Activated CD4-positive, CD25-positive, alpha-beta regulatory T cell (primary cell): ENCODE data around the gene COX7C.
A peak's percentile ranks its signal among the peaks of the same experiment; 100 is the strongest.
"Not testable (repeated sequence)": the region's sequence is repeated elsewhere in the genome, so short reads cannot be mapped to it uniquely, and the experiment has no call there.

Source experiments
- DNase-seq, 4 experiments: peaks; one replicate each; lab custom pipeline; 2025; lab: John Stamatoyannopoulos, UW

The COX7C gene

GRCh38 chr5:86617756-86618576, at the start of gene COX7C:
Gene COX7C (plus strand): TSS chr5:86617941. CDS start chr5:86618056, 115 bp downstream.
- DNase-seq: peak; percentile 65 to 84 (median 78)

GRCh38 chr5:86569522-86570426, 48.0 kb upstream of the COX7C start:
- not testable (repeated sequence) for DNase-seq

GRCh38 chr5:86570427-86571083, 47.2 kb upstream of the COX7C start:
- no peak for DNase-seq

- DNase-seq: not testable (repeated sequence)
Measured at GRCh38 chr5:86571109-86571508, 46.6 kb upstream of the COX7C start.

GRCh38 chr5:86572825-86573517, 44.8 kb upstream of the COX7C start:
- no peak for DNase-seq

GRCh38 chr5:86579502-86579901, 38.2 kb upstream of the COX7C start:
- no peak for DNase-seq

GRCh38 chr5:86596476-86596875, 21.3 kb upstream of the COX7C start:
- no peak for DNase-seq

- no peak for DNase-seq
Measured at GRCh38 chr5:86605881-86606280, 11.9 kb upstream of the COX7C start.

GRCh38 chr5:86613455-86613854, 4.3 kb upstream of the COX7C start:
- no peak for DNase-seq

- DNase-seq: peak in 1 of 4 experiments; percentile 2
Measured at GRCh38 chr5:86617309-86617755, 409 bp upstream of the COX7C start.

- no peak for DNase-seq
Measured at GRCh38 chr5:86623785-86624483, 6.2 kb downstream of the COX7C start.

- DNase-seq: no peak
Measured at GRCh38 chr5:86625148-86625547, 7.4 kb downstream of the COX7C start.

GRCh38 chr5:86626149-86626548, 8.4 kb downstream of the COX7C start:
- DNase-seq: no peak

GRCh38 chr5:86631165-86631564, 13.4 kb downstream of the COX7C start:
- no peak for DNase-seq

- no peak for DNase-seq
Measured at GRCh38 chr5:86640998-86641397, 23.3 kb downstream of the COX7C start.

- no peak for DNase-seq
Measured at GRCh38 chr5:86644843-86645242, 27.1 kb downstream of the COX7C start.

- no peak for DNase-seq
Measured at GRCh38 chr5:86645885-86646284, 28.1 kb downstream of the COX7C start.

GRCh38 chr5:86646671-86647070, 28.9 kb downstream of the COX7C start:
- DNase-seq: no peak

- no peak for DNase-seq
Measured at GRCh38 chr5:86649832-86650505, 32.2 kb downstream of the COX7C start.

- not testable (repeated sequence) for DNase-seq
Measured at GRCh38 chr5:86660771-86661170, 43.0 kb downstream of the COX7C start.
